CD4-positive, alpha-beta T cell treated with Interleukin-2 at 100 ng/mL for 4 hours (primary cell): Measurements from ENCODE around the gene PRIM1.
"Not testable (repeated sequence)": the region's sequence is repeated elsewhere in the genome, so short reads cannot be mapped to it uniquely, and the experiment has no call there.

Source experiments
- DNase-seq: peaks from one replicate; pipeline ENCODE4 v3.0.0-alpha.2; 2020; ENCODE audit warnings: low spot score

PRIM1 gene

DNA sequence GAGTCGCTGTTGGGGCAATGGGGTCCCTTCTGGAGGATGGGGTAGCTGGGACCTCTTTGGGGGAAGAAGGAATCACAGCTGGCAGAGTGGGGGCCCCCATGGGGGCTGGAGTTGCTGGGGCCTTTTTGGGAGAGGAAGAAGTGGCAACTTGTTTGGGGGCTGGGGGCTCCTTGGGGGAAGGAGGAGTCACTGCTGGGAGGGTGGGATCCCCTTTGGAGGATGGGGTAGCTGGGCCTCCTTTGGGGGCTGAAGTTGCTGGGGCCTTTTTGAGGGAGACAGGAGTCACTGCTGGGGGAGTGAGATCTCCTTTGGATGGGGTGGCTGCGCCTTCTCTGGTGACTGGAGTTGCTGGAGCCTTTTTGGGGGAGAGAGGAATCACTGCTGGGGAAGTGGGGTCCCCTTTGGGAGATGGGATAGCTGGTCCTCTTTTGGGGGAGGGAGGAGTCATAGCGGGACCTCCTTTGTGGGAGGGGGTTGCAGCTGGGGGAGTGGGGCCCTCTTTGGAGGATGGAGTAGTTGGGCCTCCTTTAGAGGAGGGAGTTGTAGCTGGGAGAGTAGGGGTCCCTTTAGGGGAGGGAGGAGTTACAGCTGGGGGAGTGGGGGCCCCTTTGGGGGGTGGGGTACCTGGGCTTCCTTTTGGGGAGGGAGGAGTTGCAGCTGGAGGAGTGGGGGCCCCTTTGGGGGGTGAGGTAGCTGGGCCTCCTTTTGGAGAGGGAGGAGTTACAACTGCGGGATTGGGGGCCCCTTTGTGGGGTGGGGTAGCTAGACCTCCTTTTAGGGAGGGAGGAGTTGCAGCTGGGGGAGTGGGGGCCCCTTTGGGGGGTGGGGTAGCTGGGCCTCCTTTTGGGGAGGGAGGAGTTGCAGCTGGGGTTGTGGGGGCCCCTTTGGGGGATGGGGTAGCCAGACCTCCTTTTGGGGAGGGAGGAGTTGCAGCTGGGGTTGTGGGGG is 34.9 kb downstream of the PRIM1 start:
- DNase-seq: no peak

DNA sequence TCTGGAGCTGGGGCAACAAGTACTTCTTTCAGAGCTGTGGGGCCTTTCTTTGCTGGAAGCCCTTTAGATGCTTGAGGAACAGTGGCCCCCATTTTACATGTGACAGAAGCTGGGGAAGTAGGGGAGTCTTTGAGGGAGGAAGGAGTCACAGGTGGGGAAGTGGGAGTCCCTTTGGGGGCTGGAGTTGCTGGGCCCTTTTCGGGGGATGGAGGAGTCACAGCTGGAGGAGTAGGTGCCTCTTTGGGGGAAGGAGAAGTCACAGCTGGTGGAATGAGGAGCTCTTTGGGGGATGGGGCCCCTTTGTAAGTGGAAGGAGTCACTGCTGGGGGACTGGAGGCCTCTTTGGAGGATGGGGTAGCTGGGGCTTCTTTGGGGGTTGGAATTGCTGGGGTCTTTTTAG is 35.7 kb downstream of the PRIM1 start:
- DNase-seq: no peak

GRCh38 chr12:56715798-56716197 is 36.3 kb downstream of the PRIM1 start:
- DNase-seq: no peak

DNA sequence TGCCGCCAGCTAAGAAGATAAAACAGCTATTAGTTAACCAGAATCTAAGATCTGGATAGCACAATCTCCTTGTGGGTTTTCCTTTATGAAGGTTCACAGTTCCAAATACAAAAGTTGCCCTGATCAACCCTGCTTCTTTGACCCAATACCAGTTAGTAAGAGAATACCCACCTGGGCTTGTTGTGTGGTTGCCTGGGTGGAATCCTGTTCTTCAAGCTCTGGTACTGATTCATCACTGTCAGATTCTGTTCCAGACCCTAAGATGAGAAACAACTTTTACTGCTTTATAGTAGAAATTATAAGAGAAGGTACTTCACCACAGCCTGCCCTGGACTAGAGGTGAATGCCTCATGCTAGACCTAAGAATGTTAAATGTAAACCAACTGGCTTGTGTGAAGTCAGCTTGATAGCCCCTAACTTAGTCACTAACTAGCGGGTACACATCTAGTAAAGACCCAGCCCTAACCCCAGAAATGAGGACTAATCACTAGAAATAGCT is 37.6 kb downstream of the PRIM1 start:
- no peak for DNase-seq

GRCh38 chr12:56713345-56713744 is 38.8 kb downstream of the PRIM1 start:
- DNase-seq: no peak

GRCh38 chr12:56709759-56710376 is 42.3 kb downstream of the PRIM1 start:
- DNase-seq: no peak

- DNase-seq: not testable (repeated sequence)
Measured at GRCh38 chr12:56704522-56704921, 47.6 kb downstream of the PRIM1 start.

DNA sequence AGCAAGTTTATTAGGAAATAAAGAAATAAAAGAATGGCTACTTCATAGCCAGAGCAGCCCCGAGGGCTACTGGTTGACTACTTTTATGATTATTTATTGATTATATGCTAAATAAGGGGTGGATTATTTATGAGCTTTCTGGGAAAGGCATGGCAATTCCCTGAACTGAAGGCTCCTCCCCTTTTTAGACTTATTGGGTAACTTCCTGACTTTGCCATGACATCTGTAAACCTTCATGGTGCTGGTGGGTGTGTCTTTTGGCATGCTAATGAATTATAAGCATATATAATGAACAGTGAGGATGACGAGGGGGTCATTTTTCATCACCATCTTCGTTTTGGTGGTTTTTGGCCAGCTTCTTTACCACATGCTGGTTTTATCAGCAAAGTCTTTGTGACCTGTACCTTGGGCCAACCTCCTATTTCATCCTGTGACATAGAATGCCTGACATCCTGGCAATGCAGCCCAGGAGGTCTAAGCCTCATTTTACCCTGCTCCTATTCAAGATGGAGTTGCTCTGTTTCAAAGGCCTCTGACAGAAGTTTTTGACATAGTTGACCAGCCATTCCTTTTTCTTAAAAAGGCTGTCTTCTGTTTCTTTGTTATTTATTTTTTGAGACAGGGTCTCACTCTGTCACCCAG is 53.0 kb downstream of the PRIM1 start:
- DNase-seq: no peak

DNA sequence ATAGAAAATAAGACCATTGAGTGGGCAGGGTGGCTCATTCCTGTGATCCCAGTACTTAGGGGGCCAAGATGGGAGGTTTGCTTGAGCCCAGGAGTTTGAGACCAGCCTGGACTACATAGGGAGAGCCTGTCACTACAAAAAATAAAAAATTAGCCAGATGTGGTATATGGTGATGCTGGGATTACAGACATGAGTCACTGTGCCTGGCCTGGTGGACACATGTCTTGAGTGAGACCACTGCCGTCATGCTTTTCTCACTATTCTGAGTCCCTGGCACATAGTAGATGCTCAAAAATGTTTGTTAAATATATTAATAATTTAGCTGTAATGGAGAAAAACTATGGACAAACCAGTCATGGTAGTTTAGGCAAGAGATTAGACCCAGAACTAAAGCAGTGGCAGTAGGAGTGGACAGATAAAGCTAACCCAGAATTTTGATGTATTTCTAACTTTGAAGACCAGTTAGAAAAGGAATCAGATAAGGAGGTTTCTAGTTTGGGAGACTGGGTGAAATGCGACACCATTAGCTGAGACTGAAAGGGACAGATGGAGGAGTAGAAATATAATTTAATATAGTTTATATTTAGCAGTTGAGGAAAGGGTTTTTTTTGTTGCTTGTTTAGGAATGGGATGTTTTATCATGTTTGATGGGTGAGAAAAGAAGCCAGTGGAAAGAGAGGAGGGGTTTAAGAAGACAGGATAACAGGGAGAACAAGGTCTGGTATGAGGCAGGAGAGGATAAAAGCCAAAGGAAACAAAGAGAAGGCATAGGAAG is 56.6 kb downstream of the PRIM1 start:
- DNase-seq: no peak

DNA sequence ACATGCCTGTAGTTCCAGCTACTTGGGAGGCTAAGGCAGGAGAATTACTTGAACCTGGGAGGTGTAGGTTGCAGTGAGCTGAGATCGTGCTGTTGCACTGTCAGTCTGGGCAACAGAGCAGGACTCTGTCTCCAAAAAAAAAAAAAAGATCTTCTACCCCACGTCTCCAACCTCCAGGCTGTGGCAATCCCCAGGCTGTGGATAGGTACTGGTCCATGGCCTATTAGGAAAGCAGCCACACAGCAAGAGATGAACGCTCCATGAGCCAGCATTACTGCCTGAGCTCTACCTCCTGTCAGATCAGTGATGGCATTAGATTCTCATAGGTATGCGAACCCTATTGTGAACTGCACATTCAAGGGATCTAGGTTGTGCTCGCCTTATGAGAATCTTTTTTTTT is 58.0 kb downstream of the PRIM1 start:
- DNase-seq: no peak

- peak; percentile 24 for DNase-seq
Measured at GRCh38 chr12:56688846-56689109, 63.3 kb downstream of the PRIM1 start.

- DNase-seq: peak; percentile 98
Measured at GRCh38 chr12:56688129-56688845, 63.8 kb downstream of the PRIM1 start, which contains the start of gene PTGES3. TSS of gene PTGES3 (minus strand) at chr12:56688284. CDS start at chr12:56687999, 285 bp downstream.

DNA sequence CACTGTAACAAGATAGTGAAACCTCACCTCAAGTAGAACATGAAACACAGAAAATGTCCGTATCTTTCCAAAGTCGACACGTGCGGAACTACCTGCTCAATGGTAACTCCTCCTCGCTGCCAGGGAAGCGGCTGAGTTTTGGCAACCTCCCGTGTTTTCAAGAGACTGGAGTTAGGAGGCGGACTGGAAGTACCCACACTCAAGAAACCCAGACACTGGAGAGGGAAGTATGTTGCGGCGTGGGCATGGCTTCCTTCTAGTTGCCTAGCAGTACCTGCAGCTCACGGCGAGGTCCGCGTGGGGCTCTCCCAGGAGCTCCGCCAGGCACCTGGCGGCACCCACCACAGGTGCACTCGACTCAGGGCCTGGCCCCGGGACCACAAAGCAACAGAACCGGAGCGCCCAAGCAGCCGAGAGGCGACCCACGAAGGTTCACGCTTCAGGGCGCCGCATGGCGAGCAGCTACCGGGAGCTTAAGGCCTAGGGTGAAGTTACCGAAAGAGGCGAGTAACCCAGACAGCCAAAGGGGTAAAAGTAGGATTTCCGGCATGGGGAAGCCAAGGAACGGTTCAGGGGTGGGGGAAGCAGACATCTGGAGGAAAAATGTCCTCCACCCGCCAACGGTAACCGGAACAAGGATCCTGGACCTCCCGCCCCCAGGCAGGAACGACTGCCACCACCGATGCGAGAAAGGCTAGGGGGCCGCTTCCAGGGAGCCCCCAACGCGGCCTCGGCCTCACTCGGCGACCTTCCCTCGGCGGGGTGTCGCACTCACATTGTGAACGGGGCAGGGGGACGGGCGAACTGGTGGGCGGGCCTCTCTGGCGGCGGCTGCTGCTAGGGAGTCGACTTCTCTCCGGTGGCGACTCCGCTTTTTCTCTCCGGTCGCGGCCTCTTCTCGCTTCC is 64.6 kb downstream of the PRIM1 start:
- DNase-seq: peak; percentile 51

- DNase-seq: no peak
Measured at GRCh38 chr12:56684745-56685359, 67.3 kb downstream of the PRIM1 start.

DNA sequence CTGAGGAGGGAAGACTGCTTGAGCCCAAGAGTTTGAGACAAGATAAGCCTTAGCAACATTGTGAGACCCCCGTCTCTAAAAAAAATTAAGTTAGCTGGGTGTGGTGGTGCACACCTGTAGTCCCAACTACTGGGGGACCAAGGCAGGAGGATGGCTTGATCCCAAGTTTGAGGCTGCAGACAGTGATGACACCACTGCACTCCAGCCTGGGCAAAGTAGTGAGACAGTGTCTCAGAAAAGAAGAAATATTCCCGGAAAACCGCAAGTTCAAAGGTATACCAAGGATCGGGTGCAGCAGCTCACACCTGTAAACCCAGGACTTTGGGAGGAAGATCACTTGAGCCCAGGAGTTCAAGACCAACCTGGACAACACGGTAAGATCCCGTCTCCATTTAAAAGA is 69.8 kb downstream of the PRIM1 start:
- no peak for DNase-seq
